Measurements from ENCODE around the gene MCTP2.

MCTP2 gene

GRCh38 chr15:94360251-94360685 is 128.9 kb downstream of the MCTP2 start:
- no peak for DNase-seq

GRCh38 chr15:94362385-94363092 is 131.2 kb downstream of the MCTP2 start:
- DNase-seq, result no peak

- DNase-seq, result no peak
Observed at GRCh38 chr15:94363382-94363781, 132.0 kb downstream of the MCTP2 start.

- no peak for DNase-seq
Observed at GRCh38 chr15:94366781-94367180, 135.4 kb downstream of the MCTP2 start.

GRCh38 chr15:94367726-94368535 is 136.6 kb downstream of the MCTP2 start:
- DNase-seq, result no peak

GRCh38 chr15:94370206-94370935 is 139.0 kb downstream of the MCTP2 start:
- DNase-seq, result no peak

- no peak for DNase-seq
Observed at GRCh38 chr15:94370936-94371285, 139.6 kb downstream of the MCTP2 start.

GRCh38 chr15:94372821-94373220 is 141.5 kb downstream of the MCTP2 start:
- DNase-seq, result no peak

GRCh38 chr15:94375997-94376396 is 144.6 kb downstream of the MCTP2 start:
- no peak for DNase-seq

GRCh38 chr15:94379986-94380385 is 148.6 kb downstream of the MCTP2 start:
- no peak for DNase-seq

GRCh38 chr15:94380798-94381197 is 149.4 kb downstream of the MCTP2 start:
- no peak for DNase-seq

- no peak for DNase-seq
Observed at GRCh38 chr15:94381384-94381783, 150.0 kb downstream of the MCTP2 start.

GRCh38 chr15:94383041-94383440 is 151.7 kb downstream of the MCTP2 start:
- DNase-seq, result no peak

GRCh38 chr15:94383706-94384105 is 152.3 kb downstream of the MCTP2 start:
- no peak for DNase-seq

- DNase-seq, result no peak
Observed at GRCh38 chr15:94385441-94385840, 154.1 kb downstream of the MCTP2 start.

GRCh38 chr15:94386351-94386750 is 155.0 kb downstream of the MCTP2 start:
- DNase-seq, result no peak

- no peak for DNase-seq
Observed at GRCh38 chr15:94387442-94387841, 156.1 kb downstream of the MCTP2 start.

- DNase-seq, result no peak
Observed at GRCh38 chr15:94387849-94388441, 156.6 kb downstream of the MCTP2 start.

- no peak for DNase-seq
Observed at GRCh38 chr15:94395640-94396039, 164.3 kb downstream of the MCTP2 start.

GRCh38 chr15:94397337-94397736 is 166.0 kb downstream of the MCTP2 start:
- no peak for DNase-seq

GRCh38 chr15:94398001-94398400 is 166.6 kb downstream of the MCTP2 start:
- DNase-seq, result no peak

GRCh38 chr15:94400526-94401298 is 169.4 kb downstream of the MCTP2 start:
- no peak for DNase-seq
